ENCODE data around the gene CFAP91.

Gene CFAP91

GRCh38 chr3:119731560-119732343, 28.9 kb downstream of the CFAP91 start:
- CTCF ChIA-PET = no interaction called here
- DNase-seq (ENCODE audit: extremely low spot score) = no peak
- no peak for TF ChIP-seq L3MBTL2 (conservative IDR thresholded peaks at IDR 0.05)
- TF ChIP-seq TARDBP (IDR thresholded peaks at IDR 0.05) = no peak
- POLR2A ChIA-PET = no interaction called here

- no peak for DNase-seq (ENCODE audit: extremely low spot score)
- CTCF ChIA-PET = interaction anchor here (0.5 kb wide), 1 partner anchor 9 kb away, joined by 3 read pairs; no protein-coding TSS in a partner anchor
- no peak for TF ChIP-seq CTBP1 (IDR thresholded peaks at IDR 0.05; ENCODE audit: borderline replicate concordance)
- no peak for TF ChIP-seq ZNF384 (IDR thresholded peaks at IDR 0.05)
- no peak for TF ChIP-seq LEF1 (IDR thresholded peaks at IDR 0.05; ENCODE audit: borderline replicate concordance)
- TF ChIP-seq SUZ12 (IDR thresholded peaks at IDR 0.05) = no peak
- no peak for TF ChIP-seq ELF4 (IDR thresholded peaks at IDR 0.05)
- TF ChIP-seq SP1 (IDR thresholded peaks at IDR 0.05) = no peak
- TF ChIP-seq HDGF (IDR thresholded peaks at IDR 0.05; ENCODE audit: borderline replicate concordance) = no peak
- TF ChIP-seq PKNOX1 (IDR thresholded peaks at IDR 0.05) = no peak
- TF ChIP-seq FOXK2 (IDR thresholded peaks at IDR 0.05) = no peak
- no peak for TF ChIP-seq ARNT (IDR thresholded peaks at IDR 0.05)
- no peak for TF ChIP-seq FOXM1 (IDR thresholded peaks at IDR 0.05; ENCODE audit: borderline replicate concordance)
- TF ChIP-seq L3MBTL2 (conservative IDR thresholded peaks at IDR 0.05) = no peak
- no peak for TF ChIP-seq TARDBP (IDR thresholded peaks at IDR 0.05)
- POLR2A ChIA-PET = no interaction called here
Measured at GRCh38 chr3:119733812-119734211, 31.0 kb downstream of the CFAP91 start.

GRCh38 chr3:119738741-119739140, 35.9 kb downstream of the CFAP91 start:
- CTCF ChIA-PET = interaction anchor here (0.7 kb wide), 1 partner anchor 16 kb away, joined by 3 read pairs; no protein-coding TSS in a partner anchor
- no peak for TF ChIP-seq FOXA1 (IDR thresholded peaks at IDR 0.05)
- no peak for TF ChIP-seq HDGF (IDR thresholded peaks at IDR 0.05; ENCODE audit: borderline replicate concordance)
- no peak for TF ChIP-seq FOXM1 (IDR thresholded peaks at IDR 0.05; ENCODE audit: borderline replicate concordance)
- no peak for TF ChIP-seq LEF1 (IDR thresholded peaks at IDR 0.05; ENCODE audit: borderline replicate concordance)
- TF ChIP-seq PKNOX1 (IDR thresholded peaks at IDR 0.05) = no peak
- TF ChIP-seq ELF4 (IDR thresholded peaks at IDR 0.05) = no peak
- no peak for TF ChIP-seq L3MBTL2 (conservative IDR thresholded peaks at IDR 0.05)
- TF ChIP-seq FOXK2 (IDR thresholded peaks at IDR 0.05) = no peak
- TF ChIP-seq TARDBP (IDR thresholded peaks at IDR 0.05) = no peak
- no peak for TF ChIP-seq ARNT (IDR thresholded peaks at IDR 0.05)
- no peak for TF ChIP-seq BHLHE40 (IDR thresholded peaks at IDR 0.05; ENCODE audit: borderline replicate concordance)
- no peak for TF ChIP-seq SP1 (IDR thresholded peaks at IDR 0.05)
- no peak for TF ChIP-seq CTBP1 (IDR thresholded peaks at IDR 0.05; ENCODE audit: borderline replicate concordance)
- no peak for DNase-seq (ENCODE audit: extremely low spot score)
- POLR2A ChIA-PET = no interaction called here

- TF ChIP-seq FOXK2 (IDR thresholded peaks at IDR 0.05) = no peak
- DNase-seq (ENCODE audit: extremely low spot score) = no peak
- POLR2A ChIA-PET = no interaction called here
- CTCF ChIA-PET = no interaction called here
Measured at GRCh38 chr3:119741657-119742590, 39.1 kb downstream of the CFAP91 start.

GRCh38 chr3:119743921-119744320, 41.1 kb downstream of the CFAP91 start:
- CTCF ChIA-PET = no interaction called here
- DNase-seq (ENCODE audit: extremely low spot score) = no peak
- TF ChIP-seq CTBP1 (IDR thresholded peaks at IDR 0.05; ENCODE audit: borderline replicate concordance) (no peak), BHLHE40 (IDR thresholded peaks at IDR 0.05; ENCODE audit: borderline replicate concordance) (no peak), FOXA1 (IDR thresholded peaks at IDR 0.05) (no peak), ELF4 (IDR thresholded peaks at IDR 0.05) (no peak), NFRKB (IDR thresholded peaks at IDR 0.05) (no peak), ARNT (IDR thresholded peaks at IDR 0.05) (no peak), HDGF (IDR thresholded peaks at IDR 0.05; ENCODE audit: borderline replicate concordance) (no peak), TARDBP (IDR thresholded peaks at IDR 0.05) (no peak), PKNOX1 (IDR thresholded peaks at IDR 0.05) (no peak), FOXK2 (IDR thresholded peaks at IDR 0.05) (no peak), SUZ12 (IDR thresholded peaks at IDR 0.05) (no peak), ZNF384 (IDR thresholded peaks at IDR 0.05) (no peak), LEF1 (IDR thresholded peaks at IDR 0.05; ENCODE audit: borderline replicate concordance) (no peak), FOXM1 (IDR thresholded peaks at IDR 0.05; ENCODE audit: borderline replicate concordance) (no peak), L3MBTL2 (conservative IDR thresholded peaks at IDR 0.05) (no peak)
- POLR2A ChIA-PET = no interaction called here

- ChIA-PET CTCF (no interaction called here), POLR2A (no interaction called here)
- TF ChIP-seq LEF1 (IDR thresholded peaks at IDR 0.05; ENCODE audit: borderline replicate concordance) (no peak), FOXM1 (IDR thresholded peaks at IDR 0.05; ENCODE audit: borderline replicate concordance) (no peak), ARNT (IDR thresholded peaks at IDR 0.05) (no peak), HDGF (IDR thresholded peaks at IDR 0.05; ENCODE audit: borderline replicate concordance) (no peak), SP1 (IDR thresholded peaks at IDR 0.05) (no peak), L3MBTL2 (conservative IDR thresholded peaks at IDR 0.05) (no peak), TARDBP (IDR thresholded peaks at IDR 0.05) (no peak), ZNF384 (IDR thresholded peaks at IDR 0.05) (no peak), PKNOX1 (IDR thresholded peaks at IDR 0.05) (no peak), CTBP1 (IDR thresholded peaks at IDR 0.05; ENCODE audit: borderline replicate concordance) (no peak), FOXK2 (IDR thresholded peaks at IDR 0.05) (no peak), NFRKB (IDR thresholded peaks at IDR 0.05) (no peak), BHLHE40 (IDR thresholded peaks at IDR 0.05; ENCODE audit: borderline replicate concordance) (no peak), FOXA1 (IDR thresholded peaks at IDR 0.05) (no peak)
Measured at GRCh38 chr3:119745942-119746341, 43.1 kb downstream of the CFAP91 start.

More at GRCh38 chr3:119745942-119746341, 43.1 kb downstream of the CFAP91 start:
- no peak for DNase-seq (ENCODE audit: extremely low spot score)

Data from HEK293T (cell line).